Cardiac muscle cell (in vitro differentiated cells and primary cell): ENCODE data around the gene FADS3. TPM values are rescaled to one million over a fixed set of nuclear protein-coding genes. Genes with fewer than 3 reads are reported as not detected.

Experiments
- DNase-seq, 2 donors: peaks; one replicate each; pipeline versions ENCODE4 v3.0.0 to v3.0.0-alpha.2; 2010 to 2017; ENCODE audit warnings: low read depth in 1 of 2, low spot score in 1 of 2
- H3K27ac ChIP-seq: fragments of 200-600 bp; sonication (generic); 2 replicates; pipeline ENCODE4 v1.5.1; 2016
- H3K27me3 ChIP-seq: fragments of 200-600 bp; sonication (generic); 2 replicates; pipeline ENCODE4 v1.6.0; 2016; ENCODE audit warnings: control low read depth
- H3K36me3 ChIP-seq: fragments of 200-600 bp; sonication (generic); 2 replicates; pipeline ENCODE4 v1.5.1; 2016; ENCODE audit warnings: control low read depth
- H3K4me1 ChIP-seq: fragments of 200-600 bp; sonication (generic); 2 replicates; pipeline ENCODE4 v1.8.1; 2017; ENCODE audit warnings: low read depth, mild to moderate bottlenecking, mixed run types
- H3K4me3 ChIP-seq: fragments of 200-600 bp; sonication (generic); 2 replicates; pipeline ENCODE4 v1.5.1; 2016; ENCODE audit warnings: mild to moderate bottlenecking
- H3K9me3 ChIP-seq: fragments of 200-600 bp; sonication (generic); 2 replicates; pipeline ENCODE4 v1.5.1; 2017; ENCODE audit warnings: low read depth, mild to moderate bottlenecking, control low read depth
- polyA plus RNA-seq: library from polyadenylated mRNA; unstranded; fragments of >200 nt; fragmentation: Nextera tagmentation; extraction: Ambion mirVana; gene quantifications from 2 replicates; pipeline ENCODE4 v1.2.1, GENCODE V29; 2016
- total RNA-seq: library from RNA; depleted of rRNA; stranded (reverse); fragments of >200 nt; gene quantifications from 2 replicates; pipeline ENCODE4 v1.2.3, GENCODE V29; 2016
- TF ChIP-seq, protein P1 (sequence below): IDR thresholded peaks from 2 replicates; pipeline ENCODE4 v1.5.1; 2012; ENCODE audit warnings: low read depth, mild to moderate bottlenecking, low read length

Gene FADS3
- total and polyA plus RNA-seq, 2 experiments from 2014 or later = 42.9 to 48.0 TPM

- TF ChIP-seq, protein P1, sequence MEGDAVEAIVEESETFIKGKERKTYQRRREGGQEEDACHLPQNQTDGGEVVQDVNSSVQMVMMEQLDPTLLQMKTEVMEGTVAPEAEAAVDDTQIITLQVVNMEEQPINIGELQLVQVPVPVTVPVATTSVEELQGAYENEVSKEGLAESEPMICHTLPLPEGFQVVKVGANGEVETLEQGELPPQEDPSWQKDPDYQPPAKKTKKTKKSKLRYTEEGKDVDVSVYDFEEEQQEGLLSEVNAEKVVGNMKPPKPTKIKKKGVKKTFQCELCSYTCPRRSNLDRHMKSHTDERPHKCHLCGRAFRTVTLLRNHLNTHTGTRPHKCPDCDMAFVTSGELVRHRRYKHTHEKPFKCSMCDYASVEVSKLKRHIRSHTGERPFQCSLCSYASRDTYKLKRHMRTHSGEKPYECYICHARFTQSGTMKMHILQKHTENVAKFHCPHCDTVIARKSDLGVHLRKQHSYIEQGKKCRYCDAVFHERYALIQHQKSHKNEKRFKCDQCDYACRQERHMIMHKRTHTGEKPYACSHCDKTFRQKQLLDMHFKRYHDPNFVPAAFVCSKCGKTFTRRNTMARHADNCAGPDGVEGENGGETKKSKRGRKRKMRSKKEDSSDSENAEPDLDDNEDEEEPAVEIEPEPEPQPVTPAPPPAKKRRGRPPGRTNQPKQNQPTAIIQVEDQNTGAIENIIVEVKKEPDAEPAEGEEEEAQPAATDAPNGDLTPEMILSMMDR = no peak
- Histone ChIP-seq H3K4me3 (no peak overlapping the region), H3K27ac (no peak overlapping the region), H3K27me3 (no peaks in the 10 kb centered on the region), H3K9me3 (no peaks in the 10 kb centered on the region), H3K36me3 (peaks cover 49% of the 10 kb centered on the region), H3K4me1 (no peaks in the 10 kb centered on the region)
- no peak for DNase-seq
These were observed 40.7 kb downstream of the FADS3 start for GRCh38 chr11:61850687-61851086.

- Histone ChIP-seq H3K4me1 (no peaks in the 10 kb centered on the region), H3K4me3 (no peak overlapping the region), H3K9me3 (no peaks in the 10 kb centered on the region), H3K27ac (no peak overlapping the region), H3K27me3 (no peaks in the 10 kb centered on the region), H3K36me3 (peaks cover 46% of the 10 kb centered on the region)
- TF ChIP-seq, protein P1 = no peak
- no peak for DNase-seq
These were observed 42.7 kb downstream of the FADS3 start for GRCh38 chr11:61848631-61849030.

GRCh38 chr11:61847914-61848581 lies 43.3 kb downstream of the FADS3 start:
- Histone ChIP-seq H3K9me3 (no peaks in the 10 kb centered on the region), H3K4me1 (no peaks in the 10 kb centered on the region), H3K36me3 (peaks cover 47% of the 10 kb centered on the region), H3K27ac (no peak overlapping the region), H3K4me3 (no peak overlapping the region), H3K27me3 (no peaks in the 10 kb centered on the region)
- TF ChIP-seq, protein P1 = no peak
- no peak for DNase-seq

DNA sequence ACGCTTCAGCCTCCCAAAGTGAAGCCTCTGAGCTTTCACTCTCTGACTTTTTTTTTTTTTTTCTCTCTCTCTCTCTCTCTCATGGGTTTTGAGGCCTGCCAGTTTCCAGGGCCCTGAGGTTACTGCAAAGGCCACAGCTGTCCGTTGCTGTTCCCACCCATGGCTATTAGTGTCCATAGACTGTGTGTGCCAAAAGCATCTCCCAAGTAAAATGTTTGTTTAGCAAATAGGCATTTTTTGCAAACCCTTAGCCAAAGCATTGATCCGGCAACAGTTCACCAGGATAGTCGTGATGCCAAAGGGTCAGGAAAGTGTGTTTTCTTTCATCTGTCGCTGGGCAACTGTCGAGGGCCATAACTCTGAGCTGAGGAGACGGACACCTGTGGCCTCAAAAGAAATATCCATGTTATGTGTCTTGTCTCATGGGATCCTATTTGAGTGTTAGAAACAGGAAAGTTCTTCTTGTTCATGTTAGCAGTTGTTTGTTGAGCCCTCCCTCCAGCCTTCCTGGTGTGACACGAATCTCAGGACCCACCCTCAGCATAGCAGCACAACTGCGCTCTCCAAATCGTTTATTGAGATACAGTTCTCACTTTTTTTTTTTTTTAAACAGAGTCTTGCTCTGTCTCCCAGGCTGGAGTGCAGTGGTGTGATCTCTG lies 44.9 kb downstream of the FADS3 start:
- Histone ChIP-seq H3K9me3 (no peaks in the 10 kb centered on the region), H3K27me3 (no peaks in the 10 kb centered on the region), H3K36me3 (peaks cover 58% of the 10 kb centered on the region), H3K4me3 (no peak overlapping the region), H3K4me1 (no peaks in the 10 kb centered on the region), H3K27ac (no peak overlapping the region)
- DNase-seq = no peak
- TF ChIP-seq, protein P1 = no peak

DNA sequence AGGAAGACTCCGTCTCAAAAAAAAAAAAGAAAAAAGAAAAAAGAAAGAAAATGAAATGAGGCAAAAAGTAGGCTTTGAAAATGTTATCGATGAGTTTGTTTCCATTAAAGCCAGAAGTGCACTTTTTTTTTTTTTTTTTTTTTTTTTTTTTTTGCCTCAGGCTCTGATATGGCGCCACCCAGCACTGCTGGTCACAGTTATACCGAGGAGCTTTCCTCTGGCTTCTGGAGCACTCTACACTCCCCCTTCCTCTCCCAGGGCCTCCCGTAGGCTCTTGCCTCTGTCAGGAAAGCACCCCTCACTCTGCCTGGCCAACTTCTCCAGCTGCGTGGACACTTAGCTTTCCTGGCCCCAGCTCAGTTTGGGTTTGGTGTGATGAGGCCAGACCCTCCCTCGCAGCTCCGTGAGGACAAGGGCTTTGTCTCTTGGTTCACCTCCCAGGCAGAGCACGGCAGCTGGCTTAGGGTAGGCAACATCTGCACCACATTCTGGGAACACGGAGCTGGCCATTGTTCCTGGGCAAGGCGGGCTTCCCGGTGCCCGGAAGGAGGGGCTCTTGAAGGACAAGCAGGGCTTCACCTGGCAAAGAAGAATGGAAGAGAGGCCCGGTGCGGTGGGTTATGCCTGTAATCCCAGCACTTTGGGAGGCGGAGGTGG lies 46.3 kb downstream of the FADS3 start:
- Histone ChIP-seq H3K9me3 (no peaks in the 10 kb centered on the region), H3K36me3 (peaks cover 63% of the 10 kb centered on the region), H3K27me3 (no peaks in the 10 kb centered on the region), H3K4me3 (no peak overlapping the region), H3K4me1 (no peaks in the 10 kb centered on the region), H3K27ac (no peak overlapping the region)
- TF ChIP-seq, protein P1 = no peak
- no peak for DNase-seq
